ENCODE results near the gene MSN. TPM values are rescaled to one million over a fixed set of nuclear protein-coding genes. Genes with fewer than 3 reads are reported as not detected.

MSN gene
- total RNA-seq, 2 experiments from 2014 or later, result 489 to 610 TPM

Other genes with a start within 250 kb of the MSN start
- 10 to 100 TPM; 45.8 to 51.2 TPM for gene LAS1L, start 132.9 kb upstream of the MSN start, total RNA-seq

Measured in activated CD8-positive, alpha-beta memory T cell treated with anti-CD3 and anti-CD28 coated beads, Interleukin-2, amount 10 ng/mL, durations not matched to agents 7 days and 5 days (primary cell).